GM23338 (cell line): Measurements from ENCODE around the gene RAB3B. TPM values are rescaled to one million over a fixed set of nuclear protein-coding genes. Genes with fewer than 3 reads are reported as not detected.

ENCODE experiments used
- polyA plus RNA-seq: library from polyadenylated mRNA; unstranded; fragments of >200 nt; fragmentation: Nextera tagmentation; extraction: Ambion mirVana; gene quantifications from 2 replicates; pipeline ENCODE4 v1.2.1, GENCODE V29; 2016
- small RNA-seq: library from RNA; depleted of rRNA; stranded (forward); fragments of <200 nt; gene quantifications from one replicate; pipeline ENCODE3, GENCODE V24; 2014; ENCODE audit warnings: low replicate concordance
- total RNA-seq: library from RNA; depleted of rRNA; stranded (reverse); fragments of >200 nt; shearing (Covaris generic); gene quantifications from 2 replicates; pipeline ENCODE4 v1.2.3, GENCODE V29; 2014; rRNA removed

Gene RAB3B
- total and polyA plus RNA-seq, 2 experiments from 2014 or later: 18.3 to 37.9 TPM

Small RNAs within 50 kb of the gene (small RNA-seq; reads per million reads assigned to genes)
- gene RN7SL290P: not detected
- gene RNA5SP48: not detected

Other genes with a start within 250 kb of the RAB3B start
- 121 and 129 TPM in 2 replicates for gene NRDC, start 112.0 kb downstream of the RAB3B start, total RNA-seq
- gene NRDC, start 112.0 kb downstream of the RAB3B start, polyA plus RNA-seq: 198 and 217 TPM in 2 replicates
- gene KTI12, start 43.1 kb upstream of the RAB3B start, total RNA-seq: 12.0 and 13.0 TPM in 2 replicates
- 8.7 and 9.5 TPM in 2 replicates for gene KTI12, start 43.1 kb upstream of the RAB3B start, polyA plus RNA-seq
- gene TXNDC12, start 64.5 kb upstream of the RAB3B start, total RNA-seq: 60.9 and 68.9 TPM in 2 replicates
- 88.2 and 96.6 TPM in 2 replicates for gene TXNDC12, start 64.5 kb upstream of the RAB3B start, polyA plus RNA-seq
- 112 and 131 TPM in 2 replicates for gene BTF3L4, start 65.6 kb upstream of the RAB3B start, total RNA-seq
- 149 and 154 TPM in 2 replicates for gene BTF3L4, start 65.6 kb upstream of the RAB3B start, polyA plus RNA-seq
- 26.5 and 27.3 TPM in 2 replicates for gene ZFYVE9, start 151.4 kb upstream of the RAB3B start, total RNA-seq
- 5.4 and 6.2 TPM in 2 replicates for gene ZFYVE9, start 151.4 kb upstream of the RAB3B start, polyA plus RNA-seq